Measurements from ENCODE around the gene NUDT8. TPM values are rescaled to one million over a fixed set of nuclear protein-coding genes. Genes with fewer than 3 reads are reported as not detected.
"Not testable (repeated sequence)": the region's sequence is repeated elsewhere in the genome, so short reads cannot be mapped to it uniquely, and the experiment has no call there.

NUDT8 gene
- total RNA-seq, 1 experiment from 2014 or later = 18.1 TPM

DNA sequence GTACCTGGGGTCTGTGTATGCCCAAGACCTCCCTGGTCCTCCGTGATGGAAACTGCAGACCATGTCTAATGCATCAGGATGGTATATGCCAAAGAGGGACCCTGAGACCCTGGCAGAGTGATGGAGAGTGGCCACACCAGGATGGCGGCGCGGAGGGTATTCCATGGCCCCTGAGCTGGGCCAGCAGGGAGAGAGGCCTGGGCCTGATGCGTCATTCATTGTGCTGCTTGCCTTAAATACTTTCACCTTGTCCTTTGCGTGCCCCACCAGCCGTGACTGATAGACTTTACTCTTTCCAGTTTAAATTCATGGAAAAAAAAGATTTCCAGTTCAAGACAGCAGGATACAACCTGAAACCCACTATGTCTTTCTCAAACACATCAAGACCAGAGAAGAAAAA is 28.6 kb downstream of the NUDT8 start:
- Mint-ChIP-seq H3K4me1 (ENCODE audit: low read depth, unreplicated experiment) (no peaks in the 10 kb centered on the region), H3K36me3 (ENCODE audit: insufficient read depth, unreplicated experiment) (no peaks in the 10 kb centered on the region), H3K27ac (ENCODE audit: unreplicated experiment) (no peak overlapping the region), H3K27me3 (ENCODE audit: insufficient read depth, unreplicated experiment) (no peaks in the 10 kb centered on the region), H3K9me3 (ENCODE audit: unreplicated experiment) (peaks cover 10% of the 10 kb centered on the region), H3K4me3 (ENCODE audit: unreplicated experiment) (no peak overlapping the region)
- no TSS peak for BruUV-seq (replicated peaks)
- CTCF ChIA-PET = no interaction called here
- no peak overlapping the region for H3K4me3 ChIP-seq (ENCODE audit: low read depth, low read length)
- POLR2A ChIA-PET = no interaction called here
- H3K36me3 ChIP-seq (ENCODE audit: control insufficient read depth, insufficient read depth, low read length) = no peaks in the 10 kb centered on the region
- intact Hi-C loops (cut with micrococcal nuclease; ENCODE audit: unreplicated experiment) = no loop called here
- H3K9me3 ChIP-seq = peaks cover 14% of the 10 kb centered on the region
- peaks cover 3% of the 10 kb centered on the region; the same call in 1 of the 2 replicates for H3K4me1 ChIP-seq
- TF ChIP-seq, protein P1, sequence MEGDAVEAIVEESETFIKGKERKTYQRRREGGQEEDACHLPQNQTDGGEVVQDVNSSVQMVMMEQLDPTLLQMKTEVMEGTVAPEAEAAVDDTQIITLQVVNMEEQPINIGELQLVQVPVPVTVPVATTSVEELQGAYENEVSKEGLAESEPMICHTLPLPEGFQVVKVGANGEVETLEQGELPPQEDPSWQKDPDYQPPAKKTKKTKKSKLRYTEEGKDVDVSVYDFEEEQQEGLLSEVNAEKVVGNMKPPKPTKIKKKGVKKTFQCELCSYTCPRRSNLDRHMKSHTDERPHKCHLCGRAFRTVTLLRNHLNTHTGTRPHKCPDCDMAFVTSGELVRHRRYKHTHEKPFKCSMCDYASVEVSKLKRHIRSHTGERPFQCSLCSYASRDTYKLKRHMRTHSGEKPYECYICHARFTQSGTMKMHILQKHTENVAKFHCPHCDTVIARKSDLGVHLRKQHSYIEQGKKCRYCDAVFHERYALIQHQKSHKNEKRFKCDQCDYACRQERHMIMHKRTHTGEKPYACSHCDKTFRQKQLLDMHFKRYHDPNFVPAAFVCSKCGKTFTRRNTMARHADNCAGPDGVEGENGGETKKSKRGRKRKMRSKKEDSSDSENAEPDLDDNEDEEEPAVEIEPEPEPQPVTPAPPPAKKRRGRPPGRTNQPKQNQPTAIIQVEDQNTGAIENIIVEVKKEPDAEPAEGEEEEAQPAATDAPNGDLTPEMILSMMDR (IDR thresholded peaks at IDR 0.05; ENCODE audit: insufficient read depth in 1 of 2, low read depth in 1 of 2, low read length in 1 of 2, severe bottlenecking in 1 of 2, unreplicated experiment in 1 of 2) = no peak
- DNase-seq = no peak
- no peaks in the 10 kb centered on the region; the same call in 1 of the 2 replicates for H3K27me3 ChIP-seq (replicated peaks; ENCODE audit: control insufficient read depth, insufficient read depth, low read length)

DNA sequence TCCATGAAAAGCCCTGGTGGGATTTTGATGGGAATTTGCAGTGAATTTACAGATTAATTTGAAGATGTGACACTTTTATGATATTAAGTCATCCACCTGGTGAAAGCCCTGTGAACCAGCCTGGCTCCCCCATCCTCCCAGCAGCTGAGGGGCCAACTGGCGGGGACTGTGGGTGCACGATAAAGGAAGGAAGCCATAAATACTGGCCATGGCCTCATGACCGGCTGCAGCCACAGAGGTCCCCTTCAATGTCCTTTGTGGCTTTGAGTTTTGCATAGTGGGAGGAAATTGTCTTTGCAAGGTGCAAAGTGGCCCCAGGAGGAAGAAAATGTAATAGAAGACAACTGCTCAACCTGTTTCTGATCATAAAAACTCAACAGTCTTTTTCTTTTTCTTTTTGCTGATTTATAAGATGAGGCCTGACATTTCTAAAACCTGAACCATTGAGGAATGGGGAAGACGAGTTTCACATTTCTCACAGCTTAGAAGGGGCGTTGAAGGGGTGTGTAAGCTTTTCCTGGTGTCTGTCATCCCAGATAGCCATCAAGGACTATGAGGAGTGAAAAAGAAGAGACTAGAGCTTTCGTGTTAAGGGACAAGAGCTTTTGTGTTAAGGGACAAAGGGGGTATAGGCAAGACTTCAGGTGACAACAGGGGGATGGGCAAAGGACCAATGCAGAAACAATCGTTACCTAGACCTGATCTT is 29.3 kb downstream of the NUDT8 start:
- CTCF ChIA-PET = no interaction called here
- Mint-ChIP-seq H3K36me3 (ENCODE audit: insufficient read depth, unreplicated experiment) (no peaks in the 10 kb centered on the region), H3K27ac (ENCODE audit: unreplicated experiment) (no peak overlapping the region), H3K4me1 (ENCODE audit: low read depth, unreplicated experiment) (no peaks in the 10 kb centered on the region), H3K27me3 (ENCODE audit: insufficient read depth, unreplicated experiment) (no peaks in the 10 kb centered on the region), H3K4me3 (ENCODE audit: unreplicated experiment) (no peak overlapping the region), H3K9me3 (ENCODE audit: unreplicated experiment) (peaks cover 10% of the 10 kb centered on the region)
- H3K9me3 ChIP-seq = peaks cover 14% of the 10 kb centered on the region
- no peak overlapping the region for H3K4me3 ChIP-seq (ENCODE audit: low read depth, low read length)
- TF ChIP-seq, protein P1 (IDR thresholded peaks at IDR 0.05; ENCODE audit: insufficient read depth in 1 of 2, low read depth in 1 of 2, low read length in 1 of 2, severe bottlenecking in 1 of 2, unreplicated experiment in 1 of 2) = no peak
- intact Hi-C loops (cut with micrococcal nuclease; ENCODE audit: unreplicated experiment) = no loop called here
- H3K36me3 ChIP-seq (ENCODE audit: control insufficient read depth, insufficient read depth, low read length) = no peaks in the 10 kb centered on the region
- no peaks in the 10 kb centered on the region; the same call in 1 of the 2 replicates for H3K27me3 ChIP-seq (replicated peaks; ENCODE audit: control insufficient read depth, insufficient read depth, low read length)
- H3K4me1 ChIP-seq = no peaks in the 10 kb centered on the region; the same call in 1 of the 2 replicates
- BruUV-seq (replicated peaks) = no TSS peak
- POLR2A ChIA-PET = no interaction called here
- DNase-seq = no peak

DNA sequence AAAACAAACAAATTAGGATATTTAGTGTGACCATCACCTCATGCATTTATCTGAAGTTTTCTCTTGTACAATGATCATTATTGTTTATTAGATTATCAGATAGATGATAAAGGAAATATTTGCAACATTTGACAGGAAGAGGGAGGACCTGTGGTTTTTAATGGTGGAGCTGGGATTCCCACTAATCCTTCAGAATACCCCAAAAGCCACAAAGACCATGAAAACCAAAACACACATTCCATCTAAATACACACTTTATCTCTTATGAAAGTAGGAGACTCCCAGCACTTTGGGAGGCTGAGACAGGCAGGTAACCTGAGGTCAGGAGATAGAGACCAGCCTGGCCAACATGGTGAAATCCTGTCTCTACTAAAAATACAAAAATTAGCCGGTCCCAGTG is 30.6 kb downstream of the NUDT8 start:
- BruUV-seq (replicated peaks) = no TSS peak
- TF ChIP-seq, protein P1 (IDR thresholded peaks at IDR 0.05; ENCODE audit: insufficient read depth in 1 of 2, low read depth in 1 of 2, low read length in 1 of 2, severe bottlenecking in 1 of 2, unreplicated experiment in 1 of 2) = no peak
- Histone ChIP-seq H3K4me1 (no peaks in the 10 kb centered on the region), H3K36me3 (ENCODE audit: control insufficient read depth, insufficient read depth, low read length) (no peaks in the 10 kb centered on the region), H3K9me3 (peaks cover 14% of the 10 kb centered on the region), H3K4me3 (ENCODE audit: low read depth, low read length) (no peak overlapping the region), H3K27me3 (replicated peaks; ENCODE audit: control insufficient read depth, insufficient read depth, low read length) (no peaks in the 10 kb centered on the region; the same call in 1 of the 2 replicates)
- Mint-ChIP-seq H3K4me1 (ENCODE audit: low read depth, unreplicated experiment) (no peaks in the 10 kb centered on the region), H3K27ac (ENCODE audit: unreplicated experiment) (no peak overlapping the region), H3K4me3 (ENCODE audit: unreplicated experiment) (no peak overlapping the region), H3K27me3 (ENCODE audit: insufficient read depth, unreplicated experiment) (no peaks in the 10 kb centered on the region), H3K9me3 (ENCODE audit: unreplicated experiment) (peaks cover 10% of the 10 kb centered on the region), H3K36me3 (ENCODE audit: insufficient read depth, unreplicated experiment) (no peaks in the 10 kb centered on the region)
- no peak for DNase-seq
- ChIA-PET POLR2A (no interaction called here), CTCF (interaction anchor here (0.7 kb wide), 1 partner anchor 16 kb away, joined by 3 read pairs; no protein-coding TSS in a partner anchor)
- intact Hi-C loops (cut with micrococcal nuclease; ENCODE audit: unreplicated experiment) = no loop called here

DNA sequence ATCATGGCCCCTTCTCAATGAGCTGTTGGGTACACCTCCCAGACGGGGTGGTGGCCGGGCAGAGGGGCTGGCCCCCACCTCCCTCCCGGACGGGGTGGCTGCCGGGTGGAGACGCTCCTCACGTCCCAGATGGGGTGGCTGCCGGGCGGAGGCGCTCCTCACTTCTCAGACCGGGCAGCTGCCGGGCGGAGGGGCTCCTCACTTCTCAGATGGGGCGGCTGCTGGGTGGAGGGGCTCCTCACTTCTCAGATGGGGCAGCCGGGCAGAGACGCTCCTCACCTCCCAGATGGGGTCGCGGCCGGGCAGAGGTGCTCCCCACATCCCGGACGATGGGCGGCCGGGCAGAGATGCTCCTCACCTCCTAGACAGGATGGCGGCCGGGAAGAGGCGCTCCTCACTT is 31.8 kb downstream of the NUDT8 start:
- DNase-seq; H3K4me1 Mint-ChIP-seq (ENCODE audit: low read depth, unreplicated experiment); H3K4me1 ChIP-seq; H3K27ac Mint-ChIP-seq (ENCODE audit: unreplicated experiment); H3K36me3 ChIP-seq (ENCODE audit: control insufficient read depth, insufficient read depth, low read length); POLR2A ChIA-PET; H3K9me3 Mint-ChIP-seq (ENCODE audit: unreplicated experiment); H3K4me3 Mint-ChIP-seq (ENCODE audit: unreplicated experiment); CTCF ChIA-PET; H3K36me3 Mint-ChIP-seq (ENCODE audit: insufficient read depth, unreplicated experiment); H3K27me3 ChIP-seq (replicated peaks; ENCODE audit: control insufficient read depth, insufficient read depth, low read length); intact Hi-C loops (cut with micrococcal nuclease; ENCODE audit: unreplicated experiment); H3K27me3 Mint-ChIP-seq (ENCODE audit: insufficient read depth, unreplicated experiment); H3K4me3 ChIP-seq (ENCODE audit: low read depth, low read length); BruUV-seq (replicated peaks): not testable (repeated sequence)
- peaks cover 14% of the 10 kb centered on the region for H3K9me3 ChIP-seq

DNA sequence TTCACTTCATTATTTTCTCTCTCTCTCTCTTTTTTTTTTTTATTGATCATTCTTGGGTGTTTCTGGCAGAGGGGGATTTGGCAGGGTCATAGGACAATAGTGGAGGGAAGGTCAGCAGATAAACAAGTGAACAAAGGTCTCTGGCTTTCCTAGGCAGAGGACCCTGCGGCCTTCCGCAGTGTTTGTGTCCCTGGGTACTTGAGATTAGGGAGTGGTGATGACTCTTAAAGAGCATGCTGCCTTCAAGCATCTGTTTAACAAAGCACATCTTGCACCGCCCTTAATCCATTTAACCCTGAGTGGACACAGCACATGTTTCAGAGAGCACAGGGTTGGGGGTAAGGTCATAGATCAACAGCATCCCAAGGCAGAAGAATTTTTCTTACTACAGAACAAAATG is 32.3 kb downstream of the NUDT8 start:
- H3K27me3 ChIP-seq (replicated peaks; ENCODE audit: control insufficient read depth, insufficient read depth, low read length); H3K36me3 Mint-ChIP-seq (ENCODE audit: insufficient read depth, unreplicated experiment); H3K27ac Mint-ChIP-seq (ENCODE audit: unreplicated experiment); H3K9me3 Mint-ChIP-seq (ENCODE audit: unreplicated experiment); H3K4me1 Mint-ChIP-seq (ENCODE audit: low read depth, unreplicated experiment); H3K4me1 ChIP-seq; CTCF ChIA-PET; H3K36me3 ChIP-seq (ENCODE audit: control insufficient read depth, insufficient read depth, low read length); intact Hi-C loops (cut with micrococcal nuclease; ENCODE audit: unreplicated experiment); H3K27me3 Mint-ChIP-seq (ENCODE audit: insufficient read depth, unreplicated experiment); H3K9me3 ChIP-seq; BruUV-seq (replicated peaks); H3K4me3 Mint-ChIP-seq (ENCODE audit: unreplicated experiment); H3K4me3 ChIP-seq (ENCODE audit: low read depth, low read length); DNase-seq; POLR2A ChIA-PET: not testable (repeated sequence)
